ENCODE data around the gene ZNF625. TPM values are rescaled to one million over a fixed set of nuclear protein-coding genes. Genes with fewer than 3 reads are reported as not detected.
A peak's percentile ranks its signal among the peaks of the same experiment; 100 is the strongest.

ZNF625 gene
- total and polyA plus RNA-seq, 4 donors = 0.20 to 3.8 (median 2.5) TPM; not detected in 1

DNA sequence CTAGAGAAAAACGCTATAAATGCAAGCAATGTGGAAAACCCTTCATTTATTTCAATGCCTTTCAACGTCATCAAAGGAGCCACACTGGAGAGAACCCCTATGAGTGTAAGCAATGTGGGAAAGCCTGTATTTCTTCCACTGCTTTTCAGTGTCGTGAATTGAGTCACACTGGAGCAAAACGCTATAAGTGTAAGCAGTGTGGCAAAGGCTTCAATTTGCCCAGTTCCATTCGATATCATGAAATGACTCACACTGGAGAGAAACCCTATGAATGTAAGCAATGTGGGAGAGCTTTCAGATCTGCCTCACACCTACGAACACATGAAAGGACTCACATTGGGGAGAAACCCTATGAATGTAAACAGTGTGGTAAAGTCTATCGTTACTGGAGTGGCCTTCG lies 43.8 kb downstream of the ZNF625 start:
- peaks cover 5 to 29% (median 19%) of the 10 kb centered on the region in 4 donors for H3K9me3 ChIP-seq (ENCODE audit: control insufficient read depth in 4 of 4, low read length in 3 of 4)

DNA sequence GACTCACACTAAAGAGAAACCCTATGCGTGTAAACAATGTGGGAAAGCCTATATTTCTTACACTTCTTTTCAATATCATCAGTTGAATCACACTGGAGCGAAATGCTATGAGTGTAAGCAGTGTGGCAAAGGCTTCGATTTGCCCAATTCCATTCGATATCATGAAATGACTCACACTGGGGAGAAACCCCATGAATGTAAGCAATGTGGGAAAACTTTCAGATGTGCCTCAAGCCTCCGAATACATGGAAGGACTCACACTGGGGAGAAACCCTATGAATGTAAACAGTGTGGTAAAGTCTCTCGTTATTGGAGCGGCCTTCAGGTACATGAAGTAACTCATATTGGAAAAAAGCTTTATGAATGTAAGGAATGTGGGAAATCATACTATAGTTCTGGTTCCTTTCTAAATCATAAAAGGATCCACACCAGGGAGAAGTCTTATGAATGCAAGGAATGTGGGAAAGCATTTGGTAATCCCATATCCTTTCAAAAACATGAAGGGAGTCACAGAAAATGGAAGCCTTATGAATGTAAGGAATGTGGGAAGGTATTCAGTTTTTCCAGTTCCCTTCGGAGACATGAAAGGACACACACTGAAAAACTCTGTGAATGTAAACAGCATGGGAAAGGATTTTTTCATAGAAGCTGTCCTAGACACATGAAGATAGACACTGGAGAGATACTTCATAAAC lies 44.4 kb downstream of the ZNF625 start:
- H3K36me3 ChIP-seq (ENCODE audit: control insufficient read depth in 4 of 4, insufficient read depth in 3 of 4, low read depth in 1 of 4, low read length in 3 of 4) = peaks cover 0 to 18% (median 15%) of the 10 kb centered on the region in 4 donors
- no peak for DNase-seq (ENCODE audit: low spot score)
- TF ChIP-seq FOXA2 (IDR thresholded peaks at IDR 0.05) (no peak), RAD21 (IDR thresholded peaks at IDR 0.05) (no peak), JUND (IDR thresholded peaks at IDR 0.05) (no peak), SP1 (IDR thresholded peaks at IDR 0.05) (no peak), FOXA1 (IDR thresholded peaks at IDR 0.05) (no peak), GABPA (IDR thresholded peaks at IDR 0.05 in 1 of 2, conservative IDR thresholded peaks at IDR 0.05 in 1 of 2) (no peak), TAF1 (conservative IDR thresholded peaks at IDR 0.05) (no peak), HNF4G (IDR thresholded peaks at IDR 0.05) (no peak), NR2F2 (IDR thresholded peaks at IDR 0.05) (no peak), HNF4A (conservative IDR thresholded peaks at IDR 0.05) (no peak), RXRA (IDR thresholded peaks at IDR 0.05) (no peak)
- TF ChIP-seq, protein P1, sequence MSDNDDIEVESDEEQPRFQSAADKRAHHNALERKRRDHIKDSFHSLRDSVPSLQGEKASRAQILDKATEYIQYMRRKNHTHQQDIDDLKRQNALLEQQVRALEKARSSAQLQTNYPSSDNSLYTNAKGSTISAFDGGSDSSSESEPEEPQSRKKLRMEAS (IDR thresholded peaks at IDR 0.05) = no peak
- TF ChIP-seq, protein P2, sequence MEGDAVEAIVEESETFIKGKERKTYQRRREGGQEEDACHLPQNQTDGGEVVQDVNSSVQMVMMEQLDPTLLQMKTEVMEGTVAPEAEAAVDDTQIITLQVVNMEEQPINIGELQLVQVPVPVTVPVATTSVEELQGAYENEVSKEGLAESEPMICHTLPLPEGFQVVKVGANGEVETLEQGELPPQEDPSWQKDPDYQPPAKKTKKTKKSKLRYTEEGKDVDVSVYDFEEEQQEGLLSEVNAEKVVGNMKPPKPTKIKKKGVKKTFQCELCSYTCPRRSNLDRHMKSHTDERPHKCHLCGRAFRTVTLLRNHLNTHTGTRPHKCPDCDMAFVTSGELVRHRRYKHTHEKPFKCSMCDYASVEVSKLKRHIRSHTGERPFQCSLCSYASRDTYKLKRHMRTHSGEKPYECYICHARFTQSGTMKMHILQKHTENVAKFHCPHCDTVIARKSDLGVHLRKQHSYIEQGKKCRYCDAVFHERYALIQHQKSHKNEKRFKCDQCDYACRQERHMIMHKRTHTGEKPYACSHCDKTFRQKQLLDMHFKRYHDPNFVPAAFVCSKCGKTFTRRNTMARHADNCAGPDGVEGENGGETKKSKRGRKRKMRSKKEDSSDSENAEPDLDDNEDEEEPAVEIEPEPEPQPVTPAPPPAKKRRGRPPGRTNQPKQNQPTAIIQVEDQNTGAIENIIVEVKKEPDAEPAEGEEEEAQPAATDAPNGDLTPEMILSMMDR (IDR thresholded peaks at IDR 0.05; ENCODE audit: low read depth, low read length, missing input control) = no peak
- TF ChIP-seq, protein P3, sequence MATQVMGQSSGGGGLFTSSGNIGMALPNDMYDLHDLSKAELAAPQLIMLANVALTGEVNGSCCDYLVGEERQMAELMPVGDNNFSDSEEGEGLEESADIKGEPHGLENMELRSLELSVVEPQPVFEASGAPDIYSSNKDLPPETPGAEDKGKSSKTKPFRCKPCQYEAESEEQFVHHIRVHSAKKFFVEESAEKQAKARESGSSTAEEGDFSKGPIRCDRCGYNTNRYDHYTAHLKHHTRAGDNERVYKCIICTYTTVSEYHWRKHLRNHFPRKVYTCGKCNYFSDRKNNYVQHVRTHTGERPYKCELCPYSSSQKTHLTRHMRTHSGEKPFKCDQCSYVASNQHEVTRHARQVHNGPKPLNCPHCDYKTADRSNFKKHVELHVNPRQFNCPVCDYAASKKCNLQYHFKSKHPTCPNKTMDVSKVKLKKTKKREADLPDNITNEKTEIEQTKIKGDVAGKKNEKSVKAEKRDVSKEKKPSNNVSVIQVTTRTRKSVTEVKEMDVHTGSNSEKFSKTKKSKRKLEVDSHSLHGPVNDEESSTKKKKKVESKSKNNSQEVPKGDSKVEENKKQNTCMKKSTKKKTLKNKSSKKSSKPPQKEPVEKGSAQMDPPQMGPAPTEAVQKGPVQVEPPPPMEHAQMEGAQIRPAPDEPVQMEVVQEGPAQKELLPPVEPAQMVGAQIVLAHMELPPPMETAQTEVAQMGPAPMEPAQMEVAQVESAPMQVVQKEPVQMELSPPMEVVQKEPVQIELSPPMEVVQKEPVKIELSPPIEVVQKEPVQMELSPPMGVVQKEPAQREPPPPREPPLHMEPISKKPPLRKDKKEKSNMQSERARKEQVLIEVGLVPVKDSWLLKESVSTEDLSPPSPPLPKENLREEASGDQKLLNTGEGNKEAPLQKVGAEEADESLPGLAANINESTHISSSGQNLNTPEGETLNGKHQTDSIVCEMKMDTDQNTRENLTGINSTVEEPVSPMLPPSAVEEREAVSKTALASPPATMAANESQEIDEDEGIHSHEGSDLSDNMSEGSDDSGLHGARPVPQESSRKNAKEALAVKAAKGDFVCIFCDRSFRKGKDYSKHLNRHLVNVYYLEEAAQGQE (IDR thresholded peaks at IDR 0.05) = no peak
- TF ChIP-seq, protein P4, sequence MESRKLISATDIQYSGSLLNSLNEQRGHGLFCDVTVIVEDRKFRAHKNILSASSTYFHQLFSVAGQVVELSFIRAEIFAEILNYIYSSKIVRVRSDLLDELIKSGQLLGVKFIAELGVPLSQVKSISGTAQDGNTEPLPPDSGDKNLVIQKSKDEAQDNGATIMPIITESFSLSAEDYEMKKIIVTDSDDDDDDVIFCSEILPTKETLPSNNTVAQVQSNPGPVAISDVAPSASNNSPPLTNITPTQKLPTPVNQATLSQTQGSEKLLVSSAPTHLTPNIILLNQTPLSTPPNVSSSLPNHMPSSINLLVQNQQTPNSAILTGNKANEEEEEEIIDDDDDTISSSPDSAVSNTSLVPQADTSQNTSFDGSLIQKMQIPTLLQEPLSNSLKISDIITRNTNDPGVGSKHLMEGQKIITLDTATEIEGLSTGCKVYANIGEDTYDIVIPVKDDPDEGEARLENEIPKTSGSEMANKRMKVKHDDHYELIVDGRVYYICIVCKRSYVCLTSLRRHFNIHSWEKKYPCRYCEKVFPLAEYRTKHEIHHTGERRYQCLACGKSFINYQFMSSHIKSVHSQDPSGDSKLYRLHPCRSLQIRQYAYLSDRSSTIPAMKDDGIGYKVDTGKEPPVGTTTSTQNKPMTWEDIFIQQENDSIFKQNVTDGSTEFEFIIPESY (IDR thresholded peaks at IDR 0.05) = no peak
- TF ChIP-seq, protein P5, sequence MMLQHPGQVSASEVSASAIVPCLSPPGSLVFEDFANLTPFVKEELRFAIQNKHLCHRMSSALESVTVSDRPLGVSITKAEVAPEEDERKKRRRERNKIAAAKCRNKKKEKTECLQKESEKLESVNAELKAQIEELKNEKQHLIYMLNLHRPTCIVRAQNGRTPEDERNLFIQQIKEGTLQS (IDR thresholded peaks at IDR 0.05) = no peak
- 95% methylated on average over 8 of the region's 8 CpGs for WGBS
- no peaks in the 10 kb centered on the region for H3K4me1 ChIP-seq (ENCODE audit: control insufficient read depth in 4 of 4, insufficient read depth in 4 of 4, low read length in 3 of 4)
- peaks cover 5 to 25% (median 17%) of the 10 kb centered on the region in 4 donors for H3K9me3 ChIP-seq (ENCODE audit: control insufficient read depth in 4 of 4, low read length in 3 of 4)
- H3K4me3 ChIP-seq (ENCODE audit: low read depth in 1 of 3, low read length in 3 of 3) = peak overlapping the region in 2 of 3 donors; percentile 9 to 41
- no peak overlapping the region for H3K9ac ChIP-seq (ENCODE audit: low read depth in 1 of 2, low read length in 2 of 2)
- H3K27ac ChIP-seq (ENCODE audit: low read depth in 1 of 2, low read length in 2 of 2) = no peak overlapping the region
- H3K27me3 ChIP-seq (ENCODE audit: control insufficient read depth in 4 of 4, insufficient read depth in 4 of 4, low read length in 3 of 4) = no peaks in the 10 kb centered on the region

More for the DNA sequence above, 43.8 kb downstream of the ZNF625 start:
- Histone ChIP-seq H3K9ac (ENCODE audit: low read depth in 1 of 2, low read length in 2 of 2) (no peak overlapping the region), H3K4me1 (ENCODE audit: control insufficient read depth in 4 of 4, insufficient read depth in 4 of 4, low read length in 3 of 4) (no peaks in the 10 kb centered on the region), H3K27me3 (ENCODE audit: control insufficient read depth in 4 of 4, insufficient read depth in 4 of 4, low read length in 3 of 4) (no peaks in the 10 kb centered on the region), H3K27ac (ENCODE audit: low read depth in 1 of 2, low read length in 2 of 2) (no peak overlapping the region), H3K4me3 (ENCODE audit: low read depth in 1 of 3, low read length in 3 of 3) (peak overlapping the region in 1 of 3 donors; percentile 19), H3K36me3 (ENCODE audit: control insufficient read depth in 4 of 4, insufficient read depth in 3 of 4, low read depth in 1 of 4, low read length in 3 of 4) (peaks cover 0 to 18% (median 15%) of the 10 kb centered on the region in 4 donors)
- TF ChIP-seq GABPA (IDR thresholded peaks at IDR 0.05 in 1 of 2, conservative IDR thresholded peaks at IDR 0.05 in 1 of 2) (no peak), SP1 (IDR thresholded peaks at IDR 0.05) (no peak), RXRA (IDR thresholded peaks at IDR 0.05) (no peak)
- TF ChIP-seq, protein P5 (IDR thresholded peaks at IDR 0.05) = no peak
- TF ChIP-seq, protein P1 (IDR thresholded peaks at IDR 0.05) = no peak
- TF ChIP-seq, protein P4 (IDR thresholded peaks at IDR 0.05) = no peak
- WGBS = 89% methylated on average over 8 of the region's 8 CpGs
- DNase-seq (ENCODE audit: low spot score) = no peak
